ENCODE data around the gene SHISA4. TPM values are rescaled to one million over a fixed set of nuclear protein-coding genes. Genes with fewer than 3 reads are reported as not detected.

The SHISA4 gene
- total RNA-seq, 1 experiment from 2014 or later: 7.6 TPM

DNA sequence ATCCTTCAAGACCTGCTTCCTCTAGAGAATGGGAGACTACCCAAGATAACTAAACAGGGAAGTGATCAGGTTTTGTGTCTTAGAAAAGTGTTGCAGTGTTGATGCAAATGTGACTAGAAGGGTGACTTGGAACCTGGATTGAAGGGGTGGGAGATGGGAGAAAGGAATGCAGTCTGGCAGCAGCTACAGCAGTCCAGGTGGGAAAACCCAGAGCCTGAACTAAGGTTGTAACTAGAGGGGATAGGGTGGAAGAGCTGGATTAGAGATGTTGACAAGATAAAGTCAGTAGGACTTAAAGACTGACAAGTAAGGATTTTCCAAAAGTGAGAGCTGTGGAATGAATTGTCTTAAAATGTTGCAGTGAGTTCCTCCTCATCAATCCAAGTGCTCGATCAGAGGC, 7.1 kb upstream of the SHISA4 start:
- intact Hi-C loops (cut with micrococcal nuclease): loop anchor here (10.0 kb wide), 1 partner anchor 167 kb away; no protein-coding TSS in a partner anchor
- peaks cover 48% of the 10 kb centered on the region for H3K4me1 Mint-ChIP-seq (ENCODE audit: insufficient read depth, unreplicated experiment)
- no peaks in the 10 kb centered on the region for H3K27me3 Mint-ChIP-seq (ENCODE audit: insufficient read depth, unreplicated experiment)
- H3K36me3 Mint-ChIP-seq (ENCODE audit: insufficient read depth, unreplicated experiment): peaks cover 18% of the 10 kb centered on the region
- ChIA-PET POLR2A (interaction anchor here (0.7 to 6.1 kb wide), 9 partner anchors 13 to 379 kb away, joined by 3 to 69 read pairs (median 21); partner anchors contain the start of genes IPO9 and TIMM17A), CTCF (interaction anchor here (0.7 to 12.1 kb wide), 19 partner anchors 9 to 1256 kb away, joined by 3 to 162 read pairs (median 4); partner anchors contain the start of genes ELF3 and TIMM17A)
- no peaks in the 10 kb centered on the region for H3K9me3 Mint-ChIP-seq (ENCODE audit: unreplicated experiment)
- TF ChIP-seq, protein P1, sequence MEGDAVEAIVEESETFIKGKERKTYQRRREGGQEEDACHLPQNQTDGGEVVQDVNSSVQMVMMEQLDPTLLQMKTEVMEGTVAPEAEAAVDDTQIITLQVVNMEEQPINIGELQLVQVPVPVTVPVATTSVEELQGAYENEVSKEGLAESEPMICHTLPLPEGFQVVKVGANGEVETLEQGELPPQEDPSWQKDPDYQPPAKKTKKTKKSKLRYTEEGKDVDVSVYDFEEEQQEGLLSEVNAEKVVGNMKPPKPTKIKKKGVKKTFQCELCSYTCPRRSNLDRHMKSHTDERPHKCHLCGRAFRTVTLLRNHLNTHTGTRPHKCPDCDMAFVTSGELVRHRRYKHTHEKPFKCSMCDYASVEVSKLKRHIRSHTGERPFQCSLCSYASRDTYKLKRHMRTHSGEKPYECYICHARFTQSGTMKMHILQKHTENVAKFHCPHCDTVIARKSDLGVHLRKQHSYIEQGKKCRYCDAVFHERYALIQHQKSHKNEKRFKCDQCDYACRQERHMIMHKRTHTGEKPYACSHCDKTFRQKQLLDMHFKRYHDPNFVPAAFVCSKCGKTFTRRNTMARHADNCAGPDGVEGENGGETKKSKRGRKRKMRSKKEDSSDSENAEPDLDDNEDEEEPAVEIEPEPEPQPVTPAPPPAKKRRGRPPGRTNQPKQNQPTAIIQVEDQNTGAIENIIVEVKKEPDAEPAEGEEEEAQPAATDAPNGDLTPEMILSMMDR (IDR thresholded peaks at IDR 0.05; ENCODE audit: unreplicated experiment): no peak
- no TSS peak for BruUV-seq (replicated peaks)
- no peak for DNase-seq (ENCODE audit: unreplicated experiment)
- H3K4me3 Mint-ChIP-seq (ENCODE audit: unreplicated experiment): no peak overlapping the region
- peak overlapping the region; percentile 79 for H3K27ac Mint-ChIP-seq (ENCODE audit: low read depth, unreplicated experiment)

DNA sequence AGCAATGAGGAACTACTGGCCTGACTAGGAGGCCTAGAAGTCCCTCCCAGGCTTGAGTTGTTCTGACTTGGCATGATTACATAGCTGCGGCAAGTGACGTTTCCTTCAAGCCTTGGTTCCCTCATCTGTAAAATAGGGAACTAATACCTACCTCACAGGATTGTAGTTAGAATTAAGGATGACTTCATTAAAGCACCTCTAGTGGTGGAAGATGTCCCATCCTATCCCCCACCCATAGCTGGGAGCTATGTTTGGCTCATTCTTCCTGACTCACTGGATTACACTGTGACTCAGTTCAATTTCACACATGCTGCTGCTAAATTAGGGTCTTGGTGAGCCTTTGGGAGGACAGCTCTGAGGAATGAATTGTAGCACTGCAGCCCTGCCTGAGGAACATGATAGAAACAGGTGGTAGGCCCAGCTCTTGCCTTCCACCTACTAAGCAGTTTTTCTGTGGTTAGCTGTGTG, 6.0 kb upstream of the SHISA4 start:
- ChIA-PET POLR2A (interaction anchor here (0.5 to 6.1 kb wide), 25 partner anchors 9 to 352 kb away, joined by 3 to 69 read pairs (median 5); partner anchors contain the start of genes IPO9, RNPEP and TIMM17A), CTCF (interaction anchor here (0.5 to 12.1 kb wide), 22 partner anchors 13 to 384 kb away, joined by 3 to 162 read pairs (median 4); partner anchors contain the start of genes ELF3 and RNPEP)
- Mint-ChIP-seq H3K27ac (ENCODE audit: low read depth, unreplicated experiment) (peak overlapping the region; percentile 79), H3K4me3 (ENCODE audit: unreplicated experiment) (no peak overlapping the region), H3K9me3 (ENCODE audit: unreplicated experiment) (no peaks in the 10 kb centered on the region), H3K4me1 (ENCODE audit: insufficient read depth, unreplicated experiment) (peaks cover 47% of the 10 kb centered on the region), H3K36me3 (ENCODE audit: insufficient read depth, unreplicated experiment) (peaks cover 11% of the 10 kb centered on the region), H3K27me3 (ENCODE audit: insufficient read depth, unreplicated experiment) (no peaks in the 10 kb centered on the region)
- intact Hi-C loops (cut with micrococcal nuclease): loop anchor here (10.0 kb wide), 1 partner anchor 168 kb away; no protein-coding TSS in a partner anchor
- TF ChIP-seq, protein P1 (IDR thresholded peaks at IDR 0.05; ENCODE audit: unreplicated experiment): peak; percentile 41
- peak; percentile 97 for DNase-seq (ENCODE audit: unreplicated experiment)
- no TSS peak for BruUV-seq (replicated peaks)

DNA sequence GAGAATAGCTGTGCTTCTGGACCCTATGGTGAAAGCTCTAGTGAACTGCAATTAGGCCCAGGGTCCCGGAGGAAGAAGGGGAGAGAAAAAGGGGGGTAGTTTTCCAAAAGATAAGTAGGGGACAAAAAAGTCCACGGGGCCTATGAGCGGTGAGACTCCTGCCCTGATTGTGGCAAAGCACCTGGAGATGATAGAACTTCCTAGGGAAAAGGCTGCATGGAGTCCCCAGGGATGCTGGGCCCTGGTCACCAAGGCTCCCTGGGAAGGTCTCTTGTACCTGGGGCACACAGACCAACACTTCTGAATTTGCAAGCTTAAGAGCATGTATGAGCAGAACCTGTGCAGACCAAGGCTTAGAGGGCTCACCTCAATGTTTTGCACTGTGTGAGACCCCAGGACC, 5.4 kb upstream of the SHISA4 start:
- ChIA-PET POLR2A (interaction anchor here (0.6 to 6.1 kb wide), 28 partner anchors 9 to 400 kb away, joined by 3 to 69 read pairs (median 5); partner anchors contain the start of genes IPO9, RNPEP and TIMM17A), CTCF (interaction anchor here (0.5 to 12.1 kb wide), 25 partner anchors 12 to 432 kb away, joined by 3 to 162 read pairs (median 4); partner anchors contain the start of genes ELF3 and RNPEP)
- Mint-ChIP-seq H3K27me3 (ENCODE audit: insufficient read depth, unreplicated experiment) (no peaks in the 10 kb centered on the region), H3K4me3 (ENCODE audit: unreplicated experiment) (no peak overlapping the region), H3K4me1 (ENCODE audit: insufficient read depth, unreplicated experiment) (peaks cover 42% of the 10 kb centered on the region), H3K36me3 (ENCODE audit: insufficient read depth, unreplicated experiment) (peaks cover 5% of the 10 kb centered on the region), H3K27ac (ENCODE audit: low read depth, unreplicated experiment) (peak overlapping the region; percentile 79), H3K9me3 (ENCODE audit: unreplicated experiment) (no peaks in the 10 kb centered on the region)
- TF ChIP-seq, protein P1 (IDR thresholded peaks at IDR 0.05; ENCODE audit: unreplicated experiment): no peak
- no TSS peak for BruUV-seq (replicated peaks)
- intact Hi-C loops (cut with micrococcal nuclease): loop anchor here (10.0 kb wide), 1 partner anchor 168 kb away; no protein-coding TSS in a partner anchor
- DNase-seq (ENCODE audit: unreplicated experiment): no peak

DNA sequence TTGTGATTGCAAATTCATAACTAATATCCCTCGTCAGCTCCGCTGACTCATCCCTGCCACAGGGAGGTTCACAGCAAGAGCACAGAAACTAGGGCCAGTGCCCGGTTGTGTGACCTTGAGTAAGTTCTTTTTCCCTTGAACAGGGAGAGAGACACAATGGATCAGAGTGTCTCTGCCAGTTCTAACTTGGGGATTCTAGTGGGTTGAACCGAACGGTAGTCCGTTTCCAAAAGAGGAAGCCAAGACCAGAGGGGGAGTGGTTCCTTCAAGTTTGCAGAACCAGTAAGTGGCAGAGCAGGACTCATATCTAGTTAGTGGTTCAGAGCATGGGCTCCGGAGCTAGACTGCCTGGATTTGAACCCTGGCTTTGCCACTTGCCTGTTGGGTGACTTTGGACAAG, 4.9 kb upstream of the SHISA4 start:
- DNase-seq (ENCODE audit: unreplicated experiment): peak; percentile 91
- Mint-ChIP-seq H3K36me3 (ENCODE audit: insufficient read depth, unreplicated experiment) (peaks cover under 1% of the 10 kb centered on the region), H3K27me3 (ENCODE audit: insufficient read depth, unreplicated experiment) (no peaks in the 10 kb centered on the region), H3K9me3 (ENCODE audit: unreplicated experiment) (no peaks in the 10 kb centered on the region), H3K4me3 (ENCODE audit: unreplicated experiment) (peak overlapping the region; percentile 10), H3K27ac (ENCODE audit: low read depth, unreplicated experiment) (peak overlapping the region; percentile 79), H3K4me1 (ENCODE audit: insufficient read depth, unreplicated experiment) (peaks cover 42% of the 10 kb centered on the region)
- BruUV-seq (replicated peaks): no TSS peak
- intact Hi-C loops (cut with micrococcal nuclease): loop anchor here (10.0 kb wide), 1 partner anchor 169 kb away; no protein-coding TSS in a partner anchor
- ChIA-PET POLR2A (interaction anchor here (0.7 to 6.1 kb wide), 25 partner anchors 10 to 400 kb away, joined by 3 to 69 read pairs (median 5); partner anchors contain the start of genes IPO9, RNPEP and TIMM17A), CTCF (interaction anchor here (0.6 to 12.1 kb wide), 13 partner anchors 9 to 395 kb away, joined by 3 to 162 read pairs (median 4); partner anchors contain the start of genes ELF3 and RNPEP)
- TF ChIP-seq, protein P1 (IDR thresholded peaks at IDR 0.05; ENCODE audit: unreplicated experiment): no peak

Measured in MCF 10A (cell line).